SHP77 treated with DMSO at 0.1 percent for 48 hours (cell line): ENCODE measurements around the gene IL2RA.
"Not testable (repeated sequence)": the region's sequence is repeated elsewhere in the genome, so short reads cannot be mapped to it uniquely, and the experiment has no call there.

Experiments used
- DNase-seq: peaks from one replicate; lab custom pipeline; 2025; lab: John Stamatoyannopoulos, UW

IL2RA gene

GRCh38 chr10:6062101-6062771 is at the start of gene IL2RA:
Gene IL2RA, minus strand, starts transcription at chr10:6062367. Its CDS starts 216 bp downstream, at chr10:6062151.
- DNase-seq, result no peak

GRCh38 chr10:6110136-6110535 is 48.0 kb upstream of the IL2RA start:
- no peak for DNase-seq

GRCh38 chr10:6109444-6109775 is 47.2 kb upstream of the IL2RA start:
- DNase-seq, result no peak

- no peak for DNase-seq
These were observed 46.7 kb upstream of the IL2RA start for GRCh38 chr10:6108631-6109443.

GRCh38 chr10:6108072-6108471 is 45.9 kb upstream of the IL2RA start:
- DNase-seq, result no peak

- DNase-seq, result not testable (repeated sequence)
These were observed 45.4 kb upstream of the IL2RA start for GRCh38 chr10:6107616-6108015.

GRCh38 chr10:6103591-6103990 is 41.4 kb upstream of the IL2RA start:
- no peak for DNase-seq

- DNase-seq, result no peak
These were observed 40.0 kb upstream of the IL2RA start for GRCh38 chr10:6102128-6102527.

- no peak for DNase-seq
These were observed 39.0 kb upstream of the IL2RA start for GRCh38 chr10:6101181-6101580.

- no peak for DNase-seq
These were observed 38.2 kb upstream of the IL2RA start for GRCh38 chr10:6100370-6100769.

GRCh38 chr10:6098156-6098555 is 36.0 kb upstream of the IL2RA start:
- no peak for DNase-seq

- no peak for DNase-seq
These were observed 34.9 kb upstream of the IL2RA start for GRCh38 chr10:6097063-6097462.

GRCh38 chr10:6095810-6096570 is 33.8 kb upstream of the IL2RA start:
- no peak for DNase-seq

GRCh38 chr10:6092731-6093130 is 30.6 kb upstream of the IL2RA start:
- no peak for DNase-seq

GRCh38 chr10:6091630-6092029 is 29.5 kb upstream of the IL2RA start:
- DNase-seq, result no peak

- DNase-seq, result no peak
These were observed 27.4 kb upstream of the IL2RA start for GRCh38 chr10:6089334-6090219.

- DNase-seq, result peak; percentile 90
These were observed 26.7 kb upstream of the IL2RA start, which contains the start of gene RBM17 for GRCh38 chr10:6088721-6089333. Gene RBM17, plus strand, starts transcription at chr10:6089034. Its CDS starts 8,032 bp downstream, at chr10:6097066.

- peak; percentile 90 for DNase-seq
These were observed 24.4 kb upstream of the IL2RA start for GRCh38 chr10:6086375-6087233.

- DNase-seq, result no peak
These were observed 21.6 kb upstream of the IL2RA start for GRCh38 chr10:6083523-6084475.
